NCI-H128 (cell line): Measurements from ENCODE around the gene IKZF2.

Experiments
- DNase-seq: peaks from one replicate; lab custom pipeline; 2025; ENCODE audit not compliant: unreplicated experiment; lab: John Stamatoyannopoulos, UW

The IKZF2 gene

GRCh38 chr2:213156717-213157116, 5.3 kb upstream of the IKZF2 start:
- no peak for DNase-seq

GRCh38 chr2:213152888-213153287, 1.5 kb upstream of the IKZF2 start:
- DNase-seq = no peak

- DNase-seq = no peak
Measured at GRCh38 chr2:213152065-213152794, 818 bp upstream of the IKZF2 start.

GRCh38 chr2:213150315-213151097, 906 bp downstream of the IKZF2 start:
- DNase-seq = no peak

GRCh38 chr2:213149949-213150314, 1.5 kb downstream of the IKZF2 start:
- no peak for DNase-seq

- no peak for DNase-seq
Measured at GRCh38 chr2:213149294-213149875, 2.0 kb downstream of the IKZF2 start.

- DNase-seq = no peak
Measured at GRCh38 chr2:213148572-213149261, 2.7 kb downstream of the IKZF2 start.

GRCh38 chr2:213147538-213147937, 3.9 kb downstream of the IKZF2 start:
- DNase-seq = no peak

- no peak for DNase-seq
Measured at GRCh38 chr2:213145715-213146242, 5.6 kb downstream of the IKZF2 start.

GRCh38 chr2:213137064-213137463, 14.3 kb downstream of the IKZF2 start:
- no peak for DNase-seq

GRCh38 chr2:213129311-213129710, 22.1 kb downstream of the IKZF2 start:
- DNase-seq = no peak

- no peak for DNase-seq
Measured at GRCh38 chr2:213125646-213126347, 25.6 kb downstream of the IKZF2 start.

- no peak for DNase-seq
Measured at GRCh38 chr2:213122725-213123124, 28.7 kb downstream of the IKZF2 start.

- no peak for DNase-seq
Measured at GRCh38 chr2:213121690-213122089, 29.7 kb downstream of the IKZF2 start.

- no peak for DNase-seq
Measured at GRCh38 chr2:213119061-213119809, 32.2 kb downstream of the IKZF2 start.

GRCh38 chr2:213108308-213108707, 43.1 kb downstream of the IKZF2 start:
- DNase-seq = no peak

GRCh38 chr2:213107728-213108127, 43.7 kb downstream of the IKZF2 start:
- DNase-seq = no peak

- DNase-seq = no peak
Measured at GRCh38 chr2:213105212-213105611, 46.2 kb downstream of the IKZF2 start.

GRCh38 chr2:213104903-213105202, 46.6 kb downstream of the IKZF2 start:
- DNase-seq = no peak
